Fibroblast of lung (primary cell): Measurements from ENCODE around the gene PKD1L1. TPM values are rescaled to one million over a fixed set of nuclear protein-coding genes. Genes with fewer than 3 reads are reported as not detected.
A peak's percentile ranks its signal among the peaks of the same experiment; 100 is the strongest.
"Not testable (repeated sequence)": the region's sequence is repeated elsewhere in the genome, so short reads cannot be mapped to it uniquely, and the experiment has no call there.

Experiments used
- DNase-seq, 2 donors: peaks; one replicate each; pipeline versions ENCODE4 v3.0.0 to v3.0.0-alpha.2; 2010; ENCODE audit warnings: low read depth in 2 of 2
- H2AFZ ChIP-seq: 2 replicates; pipeline ENCODE4 v1.5.1; 2012; ENCODE audit warnings: low read length, control low read depth, inconsistent platforms
- H3K27ac ChIP-seq: 2 replicates; pipeline ENCODE4 v1.5.1; 2011; ENCODE audit warnings: low read length, control low read depth; ENCODE audit not compliant: insufficient read depth
- H3K27me3 ChIP-seq: 2 replicates; pipeline ENCODE4 v1.5.1; 2011; ENCODE audit warnings: mild to moderate bottlenecking, low read length; ENCODE audit not compliant: control insufficient read depth, insufficient read depth
- H3K36me3 ChIP-seq: 2 replicates; pipeline ENCODE4 v1.5.1; 2011; ENCODE audit warnings: low read length; ENCODE audit not compliant: control insufficient read depth, insufficient read depth
- H3K4me1 ChIP-seq: 2 replicates; pipeline ENCODE4 v1.5.1; 2011; ENCODE audit warnings: low read length; ENCODE audit not compliant: control insufficient read depth, insufficient read depth; ENCODE audit errors: extremely low read depth
- H3K4me2 ChIP-seq: 2 replicates; pipeline ENCODE4 v1.5.1; 2011; ENCODE audit warnings: low read length, control low read depth; ENCODE audit not compliant: insufficient read depth; ENCODE audit errors: extremely low read depth
- H3K4me3 ChIP-seq, 4 experiments: fragments of 200-600 bp in 1 of 4; sonication (generic) in 1 of 4; replicated peaks in 1 of 4; 2 replicates each; pipeline ENCODE4 v1.5.1; 2011 to 2016; ENCODE audit warnings: low read length in 4 of 4, low read depth in 3 of 4, mild to moderate bottlenecking in 3 of 4, control low read depth in 2 of 4, inconsistent platforms in 1 of 4, mixed read lengths in 1 of 4; ENCODE audit not compliant: insufficient read depth in 1 of 4; ENCODE audit errors: control extremely low read depth in 1 of 4
- H3K79me2 ChIP-seq: 2 replicates; pipeline ENCODE4 v1.5.1; 2012; ENCODE audit warnings: mild to moderate bottlenecking, low read length, inconsistent platforms; ENCODE audit not compliant: control insufficient read depth, insufficient read depth
- H3K9ac ChIP-seq: 2 replicates; pipeline ENCODE4 v1.5.1; 2011; ENCODE audit warnings: mild to moderate bottlenecking, low read length, control low read depth; ENCODE audit not compliant: insufficient read depth
- H3K9me3 ChIP-seq: 2 replicates; pipeline ENCODE4 v1.5.1; 2012; ENCODE audit warnings: low read depth, low read length; ENCODE audit not compliant: control insufficient read depth, insufficient read depth
- H4K20me1 ChIP-seq: 2 replicates; pipeline ENCODE4 v1.5.1; 2011; ENCODE audit warnings: low read length; ENCODE audit not compliant: control insufficient read depth, insufficient read depth; ENCODE audit errors: extremely low read depth
- CTCF ChIP-seq, 2 donors: IDR thresholded peaks in 1 of 2; conservative IDR thresholded peaks in 1 of 2; 1 replicate in 1 of 2; 2 replicates in 1 of 2; pipeline ENCODE4 v1.5.1; 2011 to 2012; ENCODE audit warnings: low read length in 2 of 2, control low read depth in 1 of 2, inconsistent platforms in 1 of 2, low read depth in 1 of 2, mild to moderate bottlenecking in 1 of 2
- EZH2 ChIP-seq: IDR thresholded peaks from 2 replicates; pipeline ENCODE4 v1.5.1; 2012; ENCODE audit warnings: low read length, control low read depth, mild to moderate bottlenecking; ENCODE audit errors: missing control alignments
- polyA plus RNA-seq, 2 donors: library from polyadenylated mRNA; depleted of rRNA in 1 of 2; stranded (reverse) in 1 of 2; unstranded in 1 of 2; fragments of >200 nt; gene quantifications; 2 replicates each; pipeline ENCODE4 v1.2.1, GENCODE V29; 2011 to 2012; ENCODE audit warnings: missing spikeins in 1 of 2
- total RNA-seq: library from RNA; depleted of rRNA; stranded (reverse); fragments of >200 nt; gene quantifications from 2 replicates; pipeline ENCODE4 v1.2.1, GENCODE V29; 2014

Gene PKD1L1
- total and polyA plus RNA-seq, 2 donors (not counting 1 experiment from before 2014, with no cell fraction given) = under 0.01 to 0.12 TPM

DNA sequence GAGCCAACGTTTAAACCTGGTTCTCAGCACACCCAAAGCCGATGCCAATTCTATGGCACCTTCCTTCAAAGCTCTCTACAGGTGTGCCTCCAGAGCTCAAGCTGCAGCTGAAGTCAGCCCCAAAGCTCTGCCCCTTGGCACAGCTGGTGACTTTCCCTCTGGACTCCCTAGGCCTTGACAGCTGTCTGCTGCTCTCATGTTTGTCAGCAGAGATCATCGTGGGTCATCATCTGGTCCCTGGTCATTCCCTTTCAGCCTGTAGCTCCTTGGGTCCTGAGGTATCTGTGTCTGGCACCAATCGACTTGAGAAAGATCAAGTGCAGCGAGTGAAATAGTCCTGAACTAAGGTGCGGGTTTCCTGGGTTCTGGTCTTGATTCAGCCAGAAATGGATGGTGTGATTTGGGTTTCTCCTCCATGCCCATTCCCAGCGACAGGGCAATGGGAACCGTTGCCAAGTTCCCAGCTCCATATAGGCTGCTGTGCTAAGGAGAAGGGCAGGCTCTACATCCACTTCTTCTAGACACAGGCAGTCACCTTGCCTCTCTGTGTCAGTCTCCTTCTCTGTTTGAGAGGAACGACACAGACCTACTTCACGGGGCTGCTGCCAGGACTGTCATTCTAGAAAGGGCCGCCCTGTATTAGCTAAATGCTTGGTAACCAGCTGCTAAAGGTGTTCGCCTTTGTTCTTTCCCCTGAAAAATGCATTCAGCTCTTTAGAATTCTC lies 3.6 kb downstream of the PKD1L1 start:
- no peaks in the 10 kb centered on the region for H4K20me1 ChIP-seq
- H3K4me1 ChIP-seq = peaks cover 20% of the 10 kb centered on the region
- H3K79me2 ChIP-seq = no peaks in the 10 kb centered on the region
- H3K36me3 ChIP-seq = no peaks in the 10 kb centered on the region
- no peaks in the 10 kb centered on the region for H3K9me3 ChIP-seq
- no peaks in the 10 kb centered on the region for H3K27me3 ChIP-seq
- no peak overlapping the region for H3K4me3 ChIP-seq
- H3K9ac ChIP-seq = no peak overlapping the region
- TF ChIP-seq CTCF (conservative IDR thresholded peaks at IDR 0.05 in 1 of 2, IDR thresholded peaks at IDR 0.05 in 1 of 2; ENCODE audit: low read depth in 1 of 2, low read length in 2 of 2) = no peak
- no peak for TF ChIP-seq EZH2
- H2AFZ ChIP-seq = no peak overlapping the region
- no peak overlapping the region for H3K4me2 ChIP-seq
- H3K27ac ChIP-seq = no peak overlapping the region
- DNase-seq = no peak

GRCh38 chr7:47943676-47944474 lies 4.4 kb downstream of the PKD1L1 start:
- no peak overlapping the region for H3K4me2 ChIP-seq
- H4K20me1 ChIP-seq = no peaks in the 10 kb centered on the region
- TF ChIP-seq CTCF (conservative IDR thresholded peaks at IDR 0.05 in 1 of 2, IDR thresholded peaks at IDR 0.05 in 1 of 2; ENCODE audit: low read depth in 1 of 2, low read length in 2 of 2) (no peak), EZH2 (no peak)
- peaks cover 20% of the 10 kb centered on the region for H3K4me1 ChIP-seq
- no peaks in the 10 kb centered on the region for H3K79me2 ChIP-seq
- H3K36me3 ChIP-seq = no peaks in the 10 kb centered on the region
- H2AFZ ChIP-seq = peak overlapping the region; percentile 24
- H3K9me3 ChIP-seq = no peaks in the 10 kb centered on the region
- H3K27ac ChIP-seq = no peak overlapping the region
- DNase-seq = no peak
- H3K9ac ChIP-seq = no peak overlapping the region
- H3K4me3 ChIP-seq = no peak overlapping the region
- no peaks in the 10 kb centered on the region for H3K27me3 ChIP-seq

DNA sequence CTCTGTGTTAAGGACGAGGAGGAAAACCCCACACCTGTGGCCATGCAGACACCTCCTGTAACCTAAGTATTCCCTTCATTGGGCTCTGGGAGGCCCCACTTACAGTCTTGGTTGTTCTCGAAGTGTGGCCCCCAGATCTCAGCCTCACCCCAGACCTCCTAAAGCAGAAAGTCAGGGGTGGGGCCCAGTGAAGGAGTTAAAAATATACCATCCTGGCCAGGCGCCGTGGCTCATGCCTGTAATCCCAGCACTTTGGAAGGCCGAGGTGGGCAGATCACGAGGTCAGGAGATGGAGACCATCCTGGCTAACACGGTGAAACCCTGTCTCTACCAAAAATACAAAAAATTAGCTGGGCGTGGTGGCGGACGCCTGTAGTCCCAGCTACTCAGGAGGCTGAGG lies 5.6 kb downstream of the PKD1L1 start:
- H4K20me1 ChIP-seq, H3K4me2 ChIP-seq, H3K27ac ChIP-seq, H2AFZ ChIP-seq, H3K9ac ChIP-seq, H3K4me3 ChIP-seq, H3K36me3 ChIP-seq, DNase-seq, H3K9me3 ChIP-seq, H3K27me3 ChIP-seq, H3K79me2 ChIP-seq: not testable (repeated sequence)
- H3K4me1 ChIP-seq = peaks cover 20% of the 10 kb centered on the region
